K562 (cell line): ENCODE results near the gene FOXJ3. TPM values are rescaled to one million over a fixed set of nuclear protein-coding genes. Genes with fewer than 3 reads are reported as not detected.
A peak's percentile ranks its signal among the peaks of the same experiment; 100 is the strongest.

Source experiments
- ADNP ChIP-seq: fragments of 200-800 bp; sonication (Bioruptor generic); IDR thresholded peaks from 2 replicates; pipeline ENCODE4 v1.6.1; 2016; ENCODE audit warnings: missing genetic modification characterization, missing compliant biosample characterization
- ARID1B ChIP-seq: fragments of 450-650 bp; IDR thresholded peaks from 2 replicates; pipeline ENCODE4 v1.6.1; 2016; ENCODE audit warnings: antibody characterized with exemption, mild to moderate bottlenecking, inconsistent platforms
- BCOR ChIP-seq: fragments of 450-650 bp; IDR thresholded peaks from 2 replicates; pipeline ENCODE4 v1.6.1; 2016
- CGGBP1 ChIP-seq: fragments of 250-450 bp; sonication (Bioruptor Pico); IDR thresholded peaks from 2 replicates; pipeline ENCODE4 v1.9.0; 2021; ENCODE audit warnings: mild to moderate bottlenecking
- CHD4 ChIP-seq: fragments of 200-600 bp; sonication (generic); IDR thresholded peaks from 3 replicates; pipeline ENCODE4 v1.6.1; 2012; ENCODE audit warnings: low read depth, mild to moderate bottlenecking, mixed read lengths, low read length, inconsistent platforms; ENCODE audit not compliant: insufficient read depth, insufficient replicate concordance, poor library complexity, severe bottlenecking
- COPS2 ChIP-seq: fragments of 450-650 bp; conservative IDR thresholded peaks from 2 replicates; pipeline ENCODE4 v1.6.1; 2016; ENCODE audit warnings: mild to moderate bottlenecking, moderate library complexity
- DNMT1 ChIP-seq: fragments of 450-650 bp; IDR thresholded peaks from 2 replicates; pipeline ENCODE4 v1.6.1; 2016; ENCODE audit warnings: antibody characterized with exemption, mild to moderate bottlenecking
- ETV1 ChIP-seq: fragments of 450-650 bp; conservative IDR thresholded peaks from 2 replicates; pipeline ENCODE4 v1.6.1; 2016; ENCODE audit warnings: missing genetic modification characterization, control low read depth, low read depth, missing compliant biosample characterization
- GABPA ChIP-seq: fragments of 200-800 bp; sonication (Bioruptor generic); conservative IDR thresholded peaks from 2 replicates; pipeline ENCODE4 v1.6.1; 2016; ENCODE audit warnings: low read depth, missing genetic modification characterization, missing compliant biosample characterization
- NFE2L1 ChIP-seq: fragments of 450-650 bp; IDR thresholded peaks from 2 replicates; pipeline ENCODE4 v1.6.1; 2016; ENCODE audit warnings: missing genetic modification characterization, low read depth, mild to moderate bottlenecking, missing compliant biosample characterization, moderate library complexity, borderline replicate concordance
- PREB ChIP-seq: sonication (generic); formaldehyde crosslinking; IDR thresholded peaks from 2 replicates; pipeline ENCODE4 v1.8.1; 2023; ENCODE audit warnings: mild to moderate bottlenecking, missing genetic modification reagents
- PTRF ChIP-seq: fragments of 450-650 bp; IDR thresholded peaks from 2 replicates; pipeline ENCODE4 v1.6.1; 2016; ENCODE audit warnings: mild to moderate bottlenecking, missing genetic modification characterization, missing compliant biosample characterization
- RBM25 ChIP-seq: fragments of 200-400 bp; formaldehyde crosslinking; IDR thresholded peaks from 2 replicates; pipeline ENCODE4 v1.6.1; 2018; ENCODE audit warnings: low read length, low read depth, moderate library complexity; ENCODE audit not compliant: severe bottlenecking
- RBM34 ChIP-seq: fragments of 200-400 bp; formaldehyde crosslinking; IDR thresholded peaks from 2 replicates; pipeline ENCODE4 v1.6.1; 2018; ENCODE audit warnings: low read length, borderline replicate concordance; ENCODE audit not compliant: insufficient read depth
- RBM39 ChIP-seq: fragments of 200-400 bp; formaldehyde crosslinking; optimal IDR thresholded peaks from 2 replicates; pipeline ENCODE3; 2018; ENCODE audit warnings: low read depth, low read length
- RCOR1 ChIP-seq, 2 experiments: IDR thresholded peaks; 2 replicates each; pipeline ENCODE4 v1.6.1; 2012; ENCODE audit warnings: low read depth in 2 of 2, low read length in 2 of 2, borderline replicate concordance in 1 of 2, improper control_type of control experiment in 1 of 2
- SIX5 ChIP-seq, 2 experiments: IDR thresholded peaks; 2 replicates each; pipeline ENCODE4 v1.6.1; 2011; ENCODE audit warnings: low read length in 2 of 2, borderline replicate concordance in 1 of 2, low read depth in 1 of 2, mild to moderate bottlenecking in 1 of 2, moderate library complexity in 1 of 2; ENCODE audit not compliant: insufficient read depth in 1 of 2
- SMAD4 ChIP-seq: fragments of 250-450 bp; sonication (Bioruptor Pico); conservative IDR thresholded peaks from 2 replicates; pipeline ENCODE4 v1.8.0; 2021; ENCODE audit warnings: inconsistent platforms, mild to moderate bottlenecking, moderate library complexity
- SMARCA5 ChIP-seq: fragments of 450-650 bp; IDR thresholded peaks from 2 replicates; pipeline ENCODE4 v1.6.1; 2016
- ZBED1 ChIP-seq: IDR thresholded peaks from 2 replicates; pipeline ENCODE4 v1.6.1; 2014
- ZBTB5 ChIP-seq: fragments of 450-650 bp; IDR thresholded peaks from 2 replicates; pipeline ENCODE4 v1.6.1; 2017; ENCODE audit warnings: antibody characterized with exemption
- ZC3H4 ChIP-seq: sonication (generic); formaldehyde crosslinking; IDR thresholded peaks from 2 replicates; pipeline ENCODE4 v1.9.0; 2021; ENCODE audit warnings: missing genetic modification reagents, borderline replicate concordance
- ZNF146 ChIP-seq: IDR thresholded peaks from one replicate; pipeline ENCODE4 v1.6.1; 2018; ENCODE audit warnings: missing compliant biosample characterization; ENCODE audit not compliant: unreplicated experiment
- ZNF197 ChIP-seq: fragments of 200-800 bp; sonication (Bioruptor generic); IDR thresholded peaks from 2 replicates; pipeline ENCODE4 v1.6.1; 2016; ENCODE audit warnings: low read depth, missing genetic modification characterization, missing compliant biosample characterization
- ZNF384 ChIP-seq: IDR thresholded peaks from 2 replicates; pipeline ENCODE4 v1.6.1; 2012; ENCODE audit warnings: low read depth, low read length, improper control_type of control experiment
- polyA plus RNA-seq, 8 experiments: library from polyadenylated mRNA; depleted of rRNA in 4 of 8; stranded (reverse) in 5 of 8; unstranded in 3 of 8; fragments of >200 nt; fragmentation: Nextera tagmentation in 2 of 8; fragmentation: Illumina TruSeq in 1 of 8; extraction: Ambion mirVana in 2 of 8; extraction: Trizol in 1 of 8; gene quantifications; 2 replicates each; pipeline versions ENCODE4 v1.2.1 to v1.2.3, GENCODE V29; 2011 to 2014; ENCODE audit warnings: inconsistent platforms in 1 of 8, missing spikeins in 1 of 8
- total RNA-seq, 7 experiments: library from RNA; depleted of rRNA in 6 of 7; stranded (reverse); fragments of >200 nt in 6 of 7; fragmentation: Illumina TruSeq in 2 of 7; extraction: Trizol in 2 of 7; gene quantifications; 2 replicates each; pipeline versions ENCODE4 v1.2.1 to v1.2.3, GENCODE V29; 2011 to 2021; ENCODE audit warnings: low replicate concordance in 1 of 7
- TF ChIP-seq, protein P1 (sequence below): IDR thresholded peaks from 3 replicates; pipeline ENCODE4 v1.6.1; 2011; ENCODE audit warnings: borderline replicate concordance, mild to moderate bottlenecking; ENCODE audit not compliant: insufficient read length, insufficient read depth

The FOXJ3 gene
- total and polyA plus RNA-seq, 9 of the 15 experiments (the other 6 are each of a cell fraction or from before 2014, with no cell fraction given) = 8.7 to 35.3 (median 23.4) TPM

DNA sequence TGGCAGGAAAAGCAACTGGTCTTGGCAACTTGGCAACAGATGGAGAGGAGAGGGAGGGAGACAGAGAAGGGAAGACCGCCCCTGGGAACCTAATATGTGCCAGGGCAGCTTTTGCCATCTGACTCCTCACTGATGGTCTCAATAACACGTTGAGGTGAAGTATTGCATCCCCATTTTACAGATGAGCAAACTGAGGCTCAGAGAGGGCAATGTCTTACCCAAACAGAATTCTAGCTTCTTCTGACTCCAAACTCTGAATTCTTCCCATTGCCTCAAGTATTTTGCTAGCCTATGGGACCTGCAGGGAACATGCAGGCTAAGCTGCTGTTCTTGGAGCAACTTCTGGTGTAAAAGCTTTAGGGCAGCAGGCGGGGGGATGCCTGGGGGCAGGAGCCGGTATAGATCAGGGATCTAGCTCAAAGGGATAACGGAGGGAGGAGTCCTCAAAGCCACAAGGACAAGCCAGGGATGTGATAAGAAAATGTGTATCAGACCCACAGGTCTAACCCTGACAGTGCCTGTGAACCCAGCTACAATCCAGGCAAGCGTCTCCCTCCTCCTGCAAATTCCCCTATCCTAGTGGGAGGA, 163.3 kb downstream of the FOXJ3 start (continued):
- TF ChIP-seq CGGBP1 (CRISPR knock-in tag) = no peak
- peak; percentile 71 for TF ChIP-seq CHD4
- no peak for TF ChIP-seq PREB (CRISPR knock-in tag)
- no peak for TF ChIP-seq NFE2L1 (tag)
- TF ChIP-seq PTRF (tag) = no peak
- TF ChIP-seq DNMT1 = no peak
- TF ChIP-seq SMARCA5 = peak; percentile 28; the same call in 1 of the 2 replicates
- TF ChIP-seq SIX5 (IDR thresholded peaks at IDR 0.05; ENCODE audit: borderline replicate concordance in 1 of 2, insufficient read depth in 1 of 2, low read depth in 1 of 2, low read length in 2 of 2) = no peak
- TF ChIP-seq COPS2 = no peak
- no peak for TF ChIP-seq RBM39
- 0 out of 2 replicates have a peak, but pooled peaks have one; percentile 41 for TF ChIP-seq ADNP (tag)
- TF ChIP-seq ZBED1 = no peak
- no peak for TF ChIP-seq ARID1B
- TF ChIP-seq ETV1 = no peak
- TF ChIP-seq ZC3H4 (CRISPR knock-in tag) = no peak
- no peak for TF ChIP-seq ZNF146 (CRISPR knock-in tag)
- peak; percentile 89 for TF ChIP-seq RBM25
- TF ChIP-seq BCOR = peak; percentile 75
- no peak for TF ChIP-seq GABPA (tag)
- TF ChIP-seq ZNF384 = no peak
- peak in 1 of 2 experiments; percentile 29; a peak in 1 of 4 replicates for TF ChIP-seq RCOR1 (IDR thresholded peaks at IDR 0.05; ENCODE audit: borderline replicate concordance in 1 of 2, low read depth in 2 of 2, low read length in 2 of 2)
- TF ChIP-seq ZBTB5 = no peak
- no peak for TF ChIP-seq SMAD4 (CRISPR knock-in tag)
- TF ChIP-seq RBM34 = no peak
- no peak for TF ChIP-seq ZNF197 (CRISPR knock-in tag)
- TF ChIP-seq, protein P1, sequence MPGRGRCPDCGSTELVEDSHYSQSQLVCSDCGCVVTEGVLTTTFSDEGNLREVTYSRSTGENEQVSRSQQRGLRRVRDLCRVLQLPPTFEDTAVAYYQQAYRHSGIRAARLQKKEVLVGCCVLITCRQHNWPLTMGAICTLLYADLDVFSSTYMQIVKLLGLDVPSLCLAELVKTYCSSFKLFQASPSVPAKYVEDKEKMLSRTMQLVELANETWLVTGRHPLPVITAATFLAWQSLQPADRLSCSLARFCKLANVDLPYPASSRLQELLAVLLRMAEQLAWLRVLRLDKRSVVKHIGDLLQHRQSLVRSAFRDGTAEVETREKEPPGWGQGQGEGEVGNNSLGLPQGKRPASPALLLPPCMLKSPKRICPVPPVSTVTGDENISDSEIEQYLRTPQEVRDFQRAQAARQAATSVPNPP = no peak
